NCI-H2196 treated with DMSO at 0.1 percent for 48 hours (cell line): ENCODE results near the gene HACL1.

Experiments
- DNase-seq: peaks from one replicate; lab custom pipeline; 2025; ENCODE audit not compliant: unreplicated experiment; lab: John Stamatoyannopoulos, UW

HACL1 gene

DNA sequence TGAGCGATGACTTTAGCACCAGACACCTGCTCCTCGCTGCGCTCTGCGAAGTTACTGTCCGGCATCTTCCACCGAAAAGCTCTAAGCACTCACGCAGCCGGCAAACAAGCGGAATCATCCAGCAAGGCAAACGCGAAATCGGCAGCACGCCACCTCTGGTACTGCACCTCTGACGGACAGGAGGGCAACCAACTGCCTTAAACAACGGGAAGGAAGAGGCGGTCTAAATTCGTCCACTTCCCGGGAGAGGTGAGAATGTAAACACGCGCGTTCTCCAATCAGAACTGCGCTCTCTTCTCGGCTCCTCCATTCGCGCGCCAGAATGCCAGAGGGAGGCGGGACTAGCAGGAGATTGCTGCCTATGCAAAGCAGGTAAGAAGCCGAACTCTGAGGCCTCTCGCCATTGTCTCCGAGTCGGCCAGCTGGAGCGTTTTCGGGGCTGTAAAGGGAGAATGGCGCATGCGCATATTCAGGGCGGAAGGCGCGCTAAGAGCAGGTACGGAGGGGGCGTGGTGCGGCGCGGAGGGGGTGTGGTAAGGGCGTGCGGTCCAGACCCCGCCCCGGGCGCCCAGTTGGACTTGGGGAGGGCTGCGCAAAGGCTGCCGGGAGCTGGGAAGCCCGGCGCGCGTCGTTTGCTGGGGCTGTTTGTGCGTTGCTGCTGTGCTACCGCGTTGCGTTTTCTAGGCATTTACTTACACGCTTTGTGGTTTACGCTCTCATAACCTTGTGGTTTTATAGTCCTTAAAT, at the start of gene HACL1, which contains the start of gene BTD:
TSS of gene HACL1 (minus strand) at position 171 of the 747 bp plus-strand sequence. CDS start at position 65, 106 bp downstream.
TSS of gene BTD (plus strand) at position 347 of the 747 bp plus-strand sequence. CDS start 33,695 bp downstream, outside the sequence.
- DNase-seq, result no peak

GRCh38 chr3:15649858-15650257, 48.5 kb upstream of the HACL1 start:
- no peak for DNase-seq

- DNase-seq, result no peak
These were observed 48.0 kb upstream of the HACL1 start for GRCh38 chr3:15649341-15649740.

DNA sequence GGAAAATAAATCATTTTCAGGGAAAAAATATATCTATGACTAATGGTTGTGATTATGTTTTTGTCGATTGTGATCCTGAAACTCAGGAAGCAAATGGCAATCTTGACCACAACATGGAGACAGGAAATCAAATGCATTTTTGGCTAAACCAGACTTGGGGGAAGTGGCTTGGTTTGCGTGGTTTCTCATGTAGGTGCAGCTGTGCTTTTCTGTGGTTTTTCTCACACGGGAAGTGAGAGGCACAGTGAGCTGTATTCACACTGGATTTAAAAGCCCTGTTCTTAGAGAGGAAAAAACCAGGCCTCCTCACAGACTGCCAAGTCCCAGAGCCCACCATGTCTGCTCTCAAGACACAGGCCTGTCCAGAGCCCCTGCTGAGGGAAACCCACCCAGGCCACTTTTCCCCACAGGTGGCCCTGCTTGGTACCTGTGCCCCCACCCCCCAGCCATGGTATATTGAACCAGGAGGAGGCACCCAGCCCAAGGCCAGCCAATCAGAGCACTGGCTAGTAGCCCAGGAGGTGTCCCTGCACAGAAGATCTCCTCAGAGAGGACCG, 46.3 kb upstream of the HACL1 start:
- no peak for DNase-seq

DNA sequence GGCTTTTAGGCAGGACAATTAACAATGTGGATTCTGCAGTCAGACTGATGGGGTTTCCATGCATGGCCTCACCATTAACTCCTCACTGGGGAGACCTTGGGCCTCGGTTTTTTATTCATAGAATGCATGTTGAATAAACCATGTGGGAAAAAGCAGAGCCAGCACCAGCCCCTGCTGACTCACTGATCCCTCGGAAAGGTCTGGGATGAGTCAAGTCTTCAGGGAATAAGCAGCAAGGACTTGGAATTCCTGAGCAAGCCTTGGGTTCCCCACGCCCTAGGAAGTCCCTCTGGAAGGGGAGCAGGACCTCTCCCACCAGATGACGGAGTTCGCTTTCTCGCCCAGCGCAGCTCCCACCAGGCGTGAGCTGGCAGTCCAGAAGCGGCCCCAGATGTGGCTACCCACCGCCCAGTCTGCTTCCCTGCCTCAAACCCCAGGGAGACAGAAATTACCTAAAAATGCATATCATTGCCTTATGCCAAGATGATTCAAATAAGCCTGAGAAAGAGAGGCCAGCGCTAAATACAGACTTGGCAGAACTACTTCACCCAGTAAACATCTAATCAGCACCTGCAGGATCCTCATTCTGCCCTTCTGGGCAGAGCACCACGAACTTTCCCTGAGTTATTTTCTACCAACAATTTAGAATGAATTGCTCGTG, 45.6 kb upstream of the HACL1 start:
- no peak for DNase-seq

- DNase-seq, result no peak
These were observed 44.6 kb upstream of the HACL1 start for GRCh38 chr3:15645740-15646501.

- no peak for DNase-seq
These were observed 43.9 kb upstream of the HACL1 start for GRCh38 chr3:15645246-15645645.

- no peak for DNase-seq
These were observed 37.5 kb upstream of the HACL1 start for GRCh38 chr3:15638891-15639262.

DNA sequence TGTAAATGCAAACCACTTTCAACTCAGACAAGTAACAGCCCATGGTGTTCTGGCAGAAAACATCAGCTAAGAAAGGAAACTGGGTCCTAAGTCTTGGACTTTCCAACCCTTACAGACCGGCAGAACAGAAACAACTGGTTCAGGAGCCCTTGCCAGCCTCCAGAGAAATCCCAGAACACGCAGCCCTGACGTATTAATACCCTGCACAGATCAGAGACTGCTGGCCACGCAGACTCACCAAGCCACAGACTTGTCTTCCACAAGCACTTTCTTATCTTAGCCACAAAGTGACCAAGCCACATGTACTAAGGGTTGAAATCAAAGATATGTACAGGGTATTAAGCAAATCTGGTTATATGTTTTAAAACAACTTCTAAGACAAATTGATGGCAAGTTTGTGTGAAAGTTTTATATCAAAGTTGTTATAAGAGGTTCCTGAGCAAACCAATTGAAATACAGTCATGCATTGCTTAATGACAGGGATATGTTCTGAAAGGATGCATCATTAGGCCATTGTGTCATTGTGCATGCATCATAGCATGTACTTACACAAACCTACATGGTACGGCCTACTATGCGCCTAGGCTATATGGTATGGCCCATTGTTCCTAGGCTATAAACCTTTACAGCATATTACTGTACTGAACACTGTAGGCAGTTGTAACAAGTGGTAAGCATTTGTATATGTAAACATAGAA, 37.0 kb upstream of the HACL1 start:
- DNase-seq, result no peak

- no peak for DNase-seq
These were observed 36.0 kb upstream of the HACL1 start for GRCh38 chr3:15637131-15637951.

- DNase-seq, result no peak
These were observed 34.8 kb upstream of the HACL1 start for GRCh38 chr3:15636028-15636709.

- no peak for DNase-seq
These were observed 33.8 kb upstream of the HACL1 start for GRCh38 chr3:15635121-15635661.

DNA sequence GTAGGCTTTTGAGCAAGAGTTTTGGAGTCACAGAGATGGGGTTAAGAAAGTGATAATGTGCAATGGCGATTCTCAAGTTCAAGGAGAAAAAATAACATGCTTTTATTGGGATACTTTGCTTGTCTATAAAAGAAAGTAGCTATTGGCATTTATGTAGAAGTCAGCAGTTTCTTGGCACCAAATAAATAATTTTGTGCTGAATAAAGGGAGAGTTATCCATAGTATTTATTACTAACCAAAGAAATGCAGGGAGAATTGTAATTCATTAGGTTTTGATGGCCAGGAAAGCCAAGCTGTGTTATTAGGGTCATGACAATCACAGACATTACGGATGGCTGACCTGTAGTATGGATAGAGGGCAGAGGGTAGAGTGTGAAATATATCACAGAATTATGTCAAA, 33.3 kb upstream of the HACL1 start:
- DNase-seq, result no peak

GRCh38 chr3:15633766-15634598, 32.6 kb upstream of the HACL1 start:
- no peak for DNase-seq

DNA sequence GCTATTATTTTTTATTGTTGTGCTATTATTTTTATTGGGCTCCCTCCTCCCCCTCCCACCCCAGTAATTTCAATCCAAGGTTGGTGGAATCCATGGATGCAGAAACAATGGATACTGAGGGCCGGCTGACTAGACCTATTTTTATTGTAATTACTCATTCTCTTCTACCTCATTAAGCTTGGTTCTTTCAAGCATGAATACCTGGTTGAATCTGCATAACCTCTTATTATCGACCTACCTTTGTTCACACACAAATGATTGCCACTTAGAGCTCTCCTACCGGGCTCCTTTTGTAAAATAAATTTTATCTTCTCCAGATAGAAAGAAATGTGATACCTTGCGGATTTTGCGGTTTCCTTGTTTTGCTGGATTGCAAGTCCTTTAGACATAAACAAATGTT, 31.8 kb upstream of the HACL1 start:
- DNase-seq, result no peak

GRCh38 chr3:15632212-15632580, 30.8 kb upstream of the HACL1 start:
- no peak for DNase-seq

DNA sequence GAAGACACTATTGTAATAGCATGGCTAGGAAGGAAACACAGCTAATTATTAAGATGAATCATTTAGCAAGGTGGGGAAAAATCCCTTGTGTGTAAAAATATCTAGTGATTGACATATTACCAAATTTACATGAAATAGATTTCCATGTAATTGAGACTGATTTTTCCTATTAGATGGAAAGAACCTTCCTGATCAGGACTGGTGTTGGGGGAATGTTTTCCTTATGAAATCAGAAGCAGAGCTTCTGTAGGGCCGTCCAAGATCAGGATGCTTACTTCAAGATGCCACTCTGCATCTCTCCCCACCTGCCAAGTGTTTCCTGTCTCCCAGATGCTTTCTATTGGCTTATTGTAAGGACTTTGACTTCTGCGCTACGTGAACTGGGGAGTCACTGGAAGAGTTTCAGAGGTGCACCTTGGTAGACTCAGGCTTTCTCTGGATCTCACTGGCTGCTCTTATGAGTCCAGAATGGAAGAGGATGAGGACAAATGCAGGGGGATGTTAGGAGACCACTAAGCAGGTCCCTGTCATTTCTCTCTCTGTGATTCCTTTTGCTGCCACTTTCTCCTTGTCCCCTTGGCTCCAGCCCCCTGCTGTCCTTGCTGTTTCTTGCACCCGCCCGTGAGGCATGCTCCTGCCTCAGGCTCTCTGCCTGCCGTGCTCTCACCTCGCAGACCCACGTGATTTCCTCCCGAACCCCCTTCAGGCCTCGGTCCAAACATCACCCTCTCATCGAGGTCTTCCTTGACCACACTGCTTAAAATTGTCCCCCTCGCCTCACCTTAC, 30.2 kb upstream of the HACL1 start:
- DNase-seq, result no peak
